DMS 273 treated with DMSO at 0.1 percent for 48 hours (cell line): ENCODE measurements around the gene FAM114A2.
A peak's percentile ranks its signal among the peaks of the same experiment; 100 is the strongest.
"Not testable (repeated sequence)": the region's sequence is repeated elsewhere in the genome, so short reads cannot be mapped to it uniquely, and the experiment has no call there.

Experiments used
- DNase-seq: peaks from one replicate; lab custom pipeline; 2025; lab: John Stamatoyannopoulos, UW

Gene FAM114A2

GRCh38 chr5:154038707-154039457, at the start of gene FAM114A2, which contains the start of gene MFAP3:
Gene FAM114A2 (minus strand): TSS chr5:154038910. CDS start chr5:154034953, 3,957 bp downstream.
Gene MFAP3 (plus strand): TSS chr5:154038967. CDS start chr5:154049723, 10,756 bp downstream.
- DNase-seq = peak; percentile 56

GRCh38 chr5:154087260-154087659, 48.5 kb upstream of the FAM114A2 start:
- DNase-seq = peak; percentile 43

GRCh38 chr5:154086641-154087040, 47.9 kb upstream of the FAM114A2 start:
- DNase-seq = peak; percentile 85

GRCh38 chr5:154086146-154086545, 47.4 kb upstream of the FAM114A2 start:
- DNase-seq = no peak

GRCh38 chr5:154084062-154084639, 45.4 kb upstream of the FAM114A2 start:
- DNase-seq = no peak

- DNase-seq = no peak
These were observed 42.5 kb upstream of the FAM114A2 start for GRCh38 chr5:154081246-154081645.

- DNase-seq = no peak
These were observed 39.6 kb upstream of the FAM114A2 start for GRCh38 chr5:154078272-154078671.

GRCh38 chr5:154077696-154078095, 39.0 kb upstream of the FAM114A2 start:
- DNase-seq = no peak

GRCh38 chr5:154076240-154076922, 37.7 kb upstream of the FAM114A2 start:
- no peak for DNase-seq

GRCh38 chr5:154072414-154073171, 33.9 kb upstream of the FAM114A2 start:
- no peak for DNase-seq

- no peak for DNase-seq
These were observed 33.2 kb upstream of the FAM114A2 start for GRCh38 chr5:154071799-154072413.

- DNase-seq = not testable (repeated sequence)
These were observed 31.1 kb upstream of the FAM114A2 start for GRCh38 chr5:154069854-154070253.

- DNase-seq = no peak
These were observed 27.3 kb upstream of the FAM114A2 start for GRCh38 chr5:154065971-154066370.

GRCh38 chr5:154063372-154063771, 24.7 kb upstream of the FAM114A2 start:
- DNase-seq = no peak

- no peak for DNase-seq
These were observed 21.9 kb upstream of the FAM114A2 start for GRCh38 chr5:154060606-154061005.

GRCh38 chr5:154059583-154059982, 20.9 kb upstream of the FAM114A2 start:
- no peak for DNase-seq

GRCh38 chr5:154059039-154059430, 20.3 kb upstream of the FAM114A2 start:
- DNase-seq = no peak

- DNase-seq = peak; percentile 74
These were observed 19.6 kb upstream of the FAM114A2 start for GRCh38 chr5:154058055-154059038.

GRCh38 chr5:154055201-154055600, 16.5 kb upstream of the FAM114A2 start:
- no peak for DNase-seq

GRCh38 chr5:154053468-154053867, 14.8 kb upstream of the FAM114A2 start:
- DNase-seq = no peak

GRCh38 chr5:154049636-154050035, 10.9 kb upstream of the FAM114A2 start:
- no peak for DNase-seq
